KMS-11 (cell line): ENCODE results near the gene SEL1L.

Experiments
- H2AFZ ChIP-seq: fragments of 200-600 bp; sonication (generic); 2 replicates; pipeline ENCODE4 v1.6.1; 2016; ENCODE audit warnings: antibody characterized with exemption, mixed run types, low read depth
- H3K27ac ChIP-seq: fragments of 200-600 bp; sonication (generic); 2 replicates; pipeline ENCODE4 v1.6.1; 2016; ENCODE audit warnings: mild to moderate bottlenecking, mixed run types
- H3K27me3 ChIP-seq: fragments of 200-600 bp; sonication (generic); 2 replicates; pipeline ENCODE4 v1.6.1; 2017; ENCODE audit warnings: mild to moderate bottlenecking, low read depth, mixed run types, moderate library complexity; ENCODE audit not compliant: insufficient read depth
- H3K36me3 ChIP-seq: fragments of 200-600 bp; sonication (generic); 2 replicates; pipeline ENCODE4 v1.6.1; 2017; ENCODE audit warnings: mild to moderate bottlenecking, mixed run types; ENCODE audit not compliant: insufficient read depth
- H3K4me1 ChIP-seq: fragments of 200-600 bp; sonication (generic); 2 replicates; pipeline ENCODE4 v1.6.1; 2016; ENCODE audit warnings: mild to moderate bottlenecking, low read depth, mixed run types; ENCODE audit not compliant: poor library complexity, severe bottlenecking
- H3K4me2 ChIP-seq: fragments of 200-600 bp; sonication (generic); 2 replicates; pipeline ENCODE4 v1.7.0; 2016; ENCODE audit warnings: mild to moderate bottlenecking, mixed run types
- H3K4me3 ChIP-seq: fragments of 200-600 bp; sonication (generic); IDR thresholded peaks from 2 replicates; pipeline ENCODE4 v1.6.1; 2017; ENCODE audit warnings: low read depth, low read length, mixed read lengths; ENCODE audit not compliant: insufficient read depth
- H3K79me2 ChIP-seq: fragments of 200-600 bp; sonication (generic); 2 replicates; pipeline ENCODE4 v1.6.1; 2016; ENCODE audit warnings: low read depth, mixed run types; ENCODE audit not compliant: insufficient read depth
- H3K9ac ChIP-seq: fragments of 200-600 bp; sonication (generic); 2 replicates; pipeline ENCODE4 v1.6.1; 2016; ENCODE audit warnings: mild to moderate bottlenecking, mixed run types
- H4K20me1 ChIP-seq: fragments of 200-600 bp; sonication (generic); 2 replicates; pipeline ENCODE4 v1.6.1; 2016; ENCODE audit warnings: mild to moderate bottlenecking, mixed run types; ENCODE audit not compliant: insufficient read depth
- CTCF ChIP-seq: fragments of 200-600 bp; sonication (generic); conservative IDR thresholded peaks from 2 replicates; pipeline ENCODE4 v1.6.1; 2017; ENCODE audit warnings: low read depth, mild to moderate bottlenecking, antibody characterized with exemption, low read length, moderate library complexity, mixed read lengths

The SEL1L gene

DNA sequence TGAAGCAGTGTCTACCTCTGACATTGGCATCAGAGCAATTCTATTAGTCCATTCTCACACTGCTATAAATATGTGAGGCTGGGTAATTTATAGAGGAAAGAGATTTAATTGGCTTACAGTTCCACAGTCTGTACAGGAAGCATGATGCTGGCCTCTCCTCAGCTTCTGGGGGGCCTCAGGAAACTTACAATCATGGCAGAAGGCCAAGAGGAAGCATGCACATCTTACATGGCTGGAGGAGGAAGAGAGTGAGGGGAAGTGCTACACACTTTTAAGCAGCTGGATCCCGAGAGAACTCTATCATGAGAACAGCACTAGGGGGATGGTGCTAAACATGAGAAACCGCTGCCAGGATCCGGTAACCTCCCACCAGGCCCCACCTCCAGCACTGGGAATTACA lies 25.7 kb upstream of the SEL1L start:
- no peak for TF ChIP-seq CTCF
- no peaks in the 10 kb centered on the region for H3K36me3 ChIP-seq
- no peak overlapping the region for H3K4me2 ChIP-seq
- H3K79me2 ChIP-seq, result no peaks in the 10 kb centered on the region
- H4K20me1 ChIP-seq, result no peaks in the 10 kb centered on the region
- H3K27ac ChIP-seq, result no peak overlapping the region
- H3K27me3 ChIP-seq, result no peaks in the 10 kb centered on the region
- H3K4me3 ChIP-seq, result no peak overlapping the region
- H3K9ac ChIP-seq, result no peak overlapping the region
- no peak overlapping the region for H2AFZ ChIP-seq
- no peaks in the 10 kb centered on the region for H3K4me1 ChIP-seq

DNA sequence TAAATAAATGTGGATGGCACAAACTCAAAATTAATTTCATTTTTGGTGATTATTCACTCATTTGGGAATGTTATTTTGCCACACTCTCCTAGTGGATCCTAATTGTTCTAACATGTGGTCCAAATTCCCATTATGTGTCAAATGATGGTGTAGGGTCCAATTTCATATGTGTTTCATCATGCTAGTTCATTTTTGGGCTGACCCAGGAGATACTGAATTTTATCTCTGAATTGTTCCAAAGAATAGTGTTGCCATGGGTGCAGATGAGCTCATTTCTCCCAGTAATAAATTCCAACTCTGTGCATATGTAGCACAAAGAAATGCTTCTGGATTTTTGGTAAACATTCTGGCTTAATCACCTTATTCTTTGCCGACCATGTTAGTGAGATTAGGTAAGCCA lies 23.5 kb upstream of the SEL1L start:
- Histone ChIP-seq H3K36me3 (no peaks in the 10 kb centered on the region), H3K4me3 (no peak overlapping the region), H3K79me2 (no peaks in the 10 kb centered on the region), H3K4me2 (no peak overlapping the region), H3K9ac (no peak overlapping the region), H4K20me1 (no peaks in the 10 kb centered on the region), H3K4me1 (no peaks in the 10 kb centered on the region), H3K27ac (no peak overlapping the region), H2AFZ (no peak overlapping the region), H3K27me3 (no peaks in the 10 kb centered on the region)
- TF ChIP-seq CTCF, result no peak

DNA sequence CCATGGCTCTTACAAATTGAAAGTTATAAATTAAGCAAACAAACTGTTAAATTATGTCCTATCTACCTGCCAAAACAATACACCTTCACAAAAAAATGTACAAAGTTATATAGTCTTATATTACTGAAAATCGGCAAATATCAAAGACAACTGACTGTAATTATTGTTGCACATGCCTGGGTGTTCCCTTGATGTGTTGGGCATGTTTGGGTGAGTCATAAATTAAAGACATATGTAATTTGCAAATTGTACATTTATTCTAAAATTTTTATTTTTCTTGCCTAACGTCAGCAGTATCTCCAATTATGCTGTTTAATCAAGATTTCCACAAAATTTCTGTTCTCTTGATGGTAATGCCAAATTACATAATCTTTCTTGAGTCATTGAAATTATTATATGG lies 22.0 kb upstream of the SEL1L start:
- H2AFZ ChIP-seq, result no peak overlapping the region
- no peaks in the 10 kb centered on the region for H3K36me3 ChIP-seq
- no peak overlapping the region for H3K9ac ChIP-seq
- no peaks in the 10 kb centered on the region for H4K20me1 ChIP-seq
- no peak overlapping the region for H3K4me3 ChIP-seq
- TF ChIP-seq CTCF, result no peak
- H3K27me3 ChIP-seq, result no peaks in the 10 kb centered on the region
- H3K79me2 ChIP-seq, result no peaks in the 10 kb centered on the region
- no peak overlapping the region for H3K27ac ChIP-seq
- H3K4me1 ChIP-seq, result peaks cover 5% of the 10 kb centered on the region
- H3K4me2 ChIP-seq, result no peak overlapping the region

- Histone ChIP-seq H3K27ac (no peak overlapping the region), H3K9ac (no peak overlapping the region), H3K4me2 (no peak overlapping the region), H3K27me3 (no peaks in the 10 kb centered on the region), H3K36me3 (no peaks in the 10 kb centered on the region), H3K4me3 (no peak overlapping the region), H3K79me2 (no peaks in the 10 kb centered on the region), H2AFZ (no peak overlapping the region), H3K4me1 (peaks cover 11% of the 10 kb centered on the region), H4K20me1 (no peaks in the 10 kb centered on the region)
- TF ChIP-seq CTCF, result no peak
Observed at GRCh38 chr14:81555051-81555450, 21.4 kb upstream of the SEL1L start.

GRCh38 chr14:81551471-81551870 lies 17.8 kb upstream of the SEL1L start:
- Histone ChIP-seq H4K20me1 (no peaks in the 10 kb centered on the region), H3K79me2 (no peaks in the 10 kb centered on the region), H3K27ac (no peak overlapping the region), H3K4me3 (no peak overlapping the region), H3K4me2 (no peak overlapping the region), H2AFZ (no peak overlapping the region), H3K36me3 (no peaks in the 10 kb centered on the region), H3K4me1 (peaks cover 17% of the 10 kb centered on the region), H3K9ac (no peak overlapping the region), H3K27me3 (no peaks in the 10 kb centered on the region)
- TF ChIP-seq CTCF, result no peak
